ENCODE measurements around the gene TASP1. TPM values are rescaled to one million over a fixed set of nuclear protein-coding genes. Genes with fewer than 3 reads are reported as not detected.
A peak's percentile ranks its signal among the peaks of the same experiment; 100 is the strongest.

Gene TASP1
- total RNA-seq, 1 donor = 6.5 TPM

DNA sequence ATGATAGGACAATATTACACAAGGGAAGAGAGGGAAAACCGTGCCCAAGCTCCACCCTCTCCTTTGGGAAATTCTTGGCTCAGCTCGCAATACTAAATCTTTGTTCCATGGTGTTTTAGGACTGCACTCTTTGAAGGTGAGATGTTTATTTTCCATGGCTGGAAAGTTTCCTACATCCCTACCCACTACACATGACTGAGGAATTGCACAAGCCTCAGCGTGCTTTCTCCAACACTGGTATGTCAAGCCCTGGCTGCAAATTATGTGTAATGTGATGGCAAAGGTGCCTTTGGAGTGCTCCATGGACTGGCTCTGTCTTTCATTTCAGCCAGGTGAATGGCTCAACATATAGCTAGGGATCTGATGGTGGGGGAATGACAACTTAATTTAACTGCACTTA, 283.3 kb downstream of the TASP1 start:
- DNase-seq (ENCODE audit: low read depth) = no peak
- TF ChIP-seq, protein P1, sequence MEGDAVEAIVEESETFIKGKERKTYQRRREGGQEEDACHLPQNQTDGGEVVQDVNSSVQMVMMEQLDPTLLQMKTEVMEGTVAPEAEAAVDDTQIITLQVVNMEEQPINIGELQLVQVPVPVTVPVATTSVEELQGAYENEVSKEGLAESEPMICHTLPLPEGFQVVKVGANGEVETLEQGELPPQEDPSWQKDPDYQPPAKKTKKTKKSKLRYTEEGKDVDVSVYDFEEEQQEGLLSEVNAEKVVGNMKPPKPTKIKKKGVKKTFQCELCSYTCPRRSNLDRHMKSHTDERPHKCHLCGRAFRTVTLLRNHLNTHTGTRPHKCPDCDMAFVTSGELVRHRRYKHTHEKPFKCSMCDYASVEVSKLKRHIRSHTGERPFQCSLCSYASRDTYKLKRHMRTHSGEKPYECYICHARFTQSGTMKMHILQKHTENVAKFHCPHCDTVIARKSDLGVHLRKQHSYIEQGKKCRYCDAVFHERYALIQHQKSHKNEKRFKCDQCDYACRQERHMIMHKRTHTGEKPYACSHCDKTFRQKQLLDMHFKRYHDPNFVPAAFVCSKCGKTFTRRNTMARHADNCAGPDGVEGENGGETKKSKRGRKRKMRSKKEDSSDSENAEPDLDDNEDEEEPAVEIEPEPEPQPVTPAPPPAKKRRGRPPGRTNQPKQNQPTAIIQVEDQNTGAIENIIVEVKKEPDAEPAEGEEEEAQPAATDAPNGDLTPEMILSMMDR (IDR thresholded peaks at IDR 0.05; ENCODE audit: insufficient read depth, low read length) = no peak
- no peak overlapping the region for H3K4me3 ChIP-seq (ENCODE audit: low read depth, low read length)

GRCh38 chr20:13353261-13353945, 285.3 kb downstream of the TASP1 start:
- DNase-seq (ENCODE audit: low read depth) = no peak
- no peak overlapping the region for H3K4me3 ChIP-seq (ENCODE audit: low read depth, low read length)
- TF ChIP-seq, protein P1 (IDR thresholded peaks at IDR 0.05; ENCODE audit: insufficient read depth, low read length) = no peak

DNA sequence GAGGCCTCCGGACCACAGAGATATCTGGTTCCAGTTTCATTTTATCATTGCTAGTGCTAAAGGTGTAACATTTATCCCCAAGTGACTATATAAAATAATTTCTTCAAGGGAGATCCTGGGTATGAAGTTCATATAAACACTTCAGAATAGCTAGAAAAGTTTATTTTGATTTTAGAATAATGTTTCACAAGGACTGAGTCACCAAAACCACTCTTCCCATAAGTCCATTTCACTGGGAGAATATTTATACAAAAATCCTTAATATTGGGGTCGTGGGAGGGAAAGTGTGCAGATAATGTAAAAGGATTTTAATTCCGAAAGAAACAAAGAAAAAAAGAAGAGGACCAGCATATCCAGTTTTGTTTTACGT, 289.5 kb downstream of the TASP1 start:
- DNase-seq (ENCODE audit: low read depth) = peak; percentile 10
- TF ChIP-seq, protein P1 (IDR thresholded peaks at IDR 0.05; ENCODE audit: insufficient read depth, low read length) = no peak
- no peak overlapping the region for H3K4me3 ChIP-seq (ENCODE audit: low read depth, low read length)

- DNase-seq (ENCODE audit: low read depth) = peak; percentile 32
- TF ChIP-seq, protein P1 (IDR thresholded peaks at IDR 0.05; ENCODE audit: insufficient read depth, low read length) = no peak
- H3K4me3 ChIP-seq (ENCODE audit: low read depth, low read length) = no peak overlapping the region
Observed at GRCh38 chr20:13348311-13349234, 290.2 kb downstream of the TASP1 start.

DNA sequence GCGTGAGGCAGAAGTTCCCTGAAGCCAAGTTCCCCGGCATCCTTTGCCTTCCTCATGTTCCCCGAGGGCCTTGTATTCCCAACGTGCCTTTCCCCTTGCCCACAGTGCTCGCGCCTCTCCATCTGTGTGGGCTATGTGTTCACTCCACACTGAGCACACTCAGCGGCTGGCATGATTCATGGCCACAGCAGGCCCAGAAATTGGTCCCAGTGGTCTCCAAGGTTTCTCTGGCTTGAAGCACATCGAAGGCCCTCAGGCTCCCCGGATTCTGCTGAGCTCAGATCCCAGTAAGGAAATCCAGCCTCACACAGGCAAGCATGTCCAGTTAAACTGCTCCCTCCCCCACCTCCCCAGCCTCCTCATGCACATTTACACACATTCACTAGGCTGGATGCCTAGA, 294.1 kb downstream of the TASP1 start:
- no peak for DNase-seq (ENCODE audit: low read depth)
- TF ChIP-seq, protein P1 (IDR thresholded peaks at IDR 0.05; ENCODE audit: insufficient read depth, low read length) = no peak
- no peak overlapping the region for H3K4me3 ChIP-seq (ENCODE audit: low read depth, low read length)

GRCh38 chr20:13342469-13343242, 296.1 kb downstream of the TASP1 start:
- H3K4me3 ChIP-seq (ENCODE audit: low read depth, low read length) = no peak overlapping the region
- TF ChIP-seq, protein P1 (IDR thresholded peaks at IDR 0.05; ENCODE audit: insufficient read depth, low read length) = no peak
- DNase-seq (ENCODE audit: low read depth) = no peak
